ENCODE data around the gene ZNF555.
"Not testable (repeated sequence)": the region's sequence is repeated elsewhere in the genome, so short reads cannot be mapped to it uniquely, and the experiment has no call there.

The ZNF555 gene

GRCh38 chr19:2872175-2872574 lies 30.9 kb downstream of the ZNF555 start:
- not testable (repeated sequence) for DNase-seq

- no peak for DNase-seq
Measured at GRCh38 chr19:2877398-2878331, 36.4 kb downstream of the ZNF555 start.

DNA sequence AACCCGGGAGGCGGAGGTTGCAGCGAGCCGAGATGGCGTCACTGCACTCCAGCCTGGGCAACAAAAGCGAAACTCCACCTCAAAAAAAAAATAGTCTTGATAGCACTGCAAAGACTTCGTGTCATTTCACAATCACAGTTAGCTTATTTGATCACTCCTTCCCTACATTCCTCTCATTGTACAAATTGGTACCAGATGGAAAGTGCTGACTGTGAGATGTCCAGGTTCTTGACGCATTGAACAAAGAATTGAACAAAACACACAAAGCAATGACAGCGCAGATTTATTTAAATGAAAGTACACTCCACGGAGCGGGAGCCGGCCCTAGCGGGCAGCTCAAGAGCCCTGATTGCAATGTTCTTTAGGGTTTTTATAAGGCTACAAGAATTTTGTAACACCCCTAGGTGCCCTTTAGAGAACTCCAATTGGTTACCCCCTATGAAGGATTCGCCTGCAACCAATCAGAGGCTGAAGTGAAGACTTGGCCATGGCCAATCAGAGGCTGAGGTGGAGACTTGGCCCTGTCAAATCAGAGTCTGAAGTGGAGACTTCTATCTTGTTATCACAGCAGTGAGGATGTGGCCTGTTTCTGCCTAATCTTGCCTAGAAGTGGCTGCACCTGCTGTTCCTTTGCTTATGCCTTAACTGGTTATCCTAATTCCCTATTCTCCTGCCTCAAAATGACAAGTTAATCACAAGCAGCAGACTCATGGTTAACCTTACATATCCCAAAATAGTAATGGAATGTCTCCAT lies 42.6 kb downstream of the ZNF555 start:
- no peak for DNase-seq

DNA sequence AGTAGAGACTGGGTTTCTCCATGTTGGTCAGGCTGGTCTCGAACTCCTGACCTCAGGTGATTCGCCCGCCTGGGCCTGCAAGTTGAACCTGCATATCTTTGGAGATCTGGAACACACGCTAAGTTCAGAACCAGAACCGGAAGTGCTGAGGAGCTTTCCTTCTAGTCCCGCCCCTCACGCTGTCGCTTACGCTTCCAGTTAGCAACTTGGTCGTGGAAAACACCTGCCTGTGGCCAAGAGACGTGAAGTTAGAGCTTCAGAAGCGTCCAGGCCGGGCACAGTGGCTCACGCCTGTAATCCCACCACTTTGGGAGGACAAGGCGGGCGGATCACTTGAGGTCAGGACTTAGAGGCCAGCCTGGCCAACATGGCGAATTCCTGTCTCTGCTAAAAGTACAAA lies 44.5 kb downstream of the ZNF555 start:
- DNase-seq: no peak

- DNase-seq: peak; percentile 82
Measured at GRCh38 chr19:2887391-2887914, 46.2 kb downstream of the ZNF555 start.

GRCh38 chr19:2888731-2889224 lies 47.5 kb downstream of the ZNF555 start:
- no peak for DNase-seq

DNA sequence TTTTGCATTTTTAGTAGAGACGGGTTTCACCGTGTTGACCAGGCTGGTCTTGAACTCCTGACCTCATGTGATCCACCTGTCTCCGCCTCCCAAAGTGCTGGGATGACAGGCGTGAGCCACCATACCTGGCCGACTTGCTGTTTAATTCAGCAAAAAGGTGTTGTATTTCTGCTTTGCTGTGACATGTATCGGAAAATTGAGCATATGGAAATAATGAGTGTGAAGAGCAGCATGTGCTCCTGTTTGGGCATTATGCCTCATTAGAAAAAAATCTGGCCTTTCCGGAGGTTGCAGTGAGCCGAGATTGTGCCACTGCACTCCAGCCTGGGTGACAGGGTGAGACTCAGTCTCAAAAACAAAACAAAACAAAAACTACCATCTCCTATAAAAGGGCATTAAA lies 49.3 kb downstream of the ZNF555 start:
- DNase-seq: not testable (repeated sequence)

- DNase-seq: no peak
Measured at GRCh38 chr19:2896694-2897093, 55.4 kb downstream of the ZNF555 start.

GRCh38 chr19:2900296-2901252 lies 59.3 kb downstream of the ZNF555 start, which contains the start of gene ZNF57:
ZNF57 (plus strand) TSS chr19:2900928; CDS start chr19:2901046, 118 bp downstream.
- peak; percentile 91 for DNase-seq

- DNase-seq: no peak
Measured at GRCh38 chr19:2902590-2903218, 61.4 kb downstream of the ZNF555 start.

GRCh38 chr19:2903326-2903725 lies 62.1 kb downstream of the ZNF555 start:
- not testable (repeated sequence) for DNase-seq

DNA sequence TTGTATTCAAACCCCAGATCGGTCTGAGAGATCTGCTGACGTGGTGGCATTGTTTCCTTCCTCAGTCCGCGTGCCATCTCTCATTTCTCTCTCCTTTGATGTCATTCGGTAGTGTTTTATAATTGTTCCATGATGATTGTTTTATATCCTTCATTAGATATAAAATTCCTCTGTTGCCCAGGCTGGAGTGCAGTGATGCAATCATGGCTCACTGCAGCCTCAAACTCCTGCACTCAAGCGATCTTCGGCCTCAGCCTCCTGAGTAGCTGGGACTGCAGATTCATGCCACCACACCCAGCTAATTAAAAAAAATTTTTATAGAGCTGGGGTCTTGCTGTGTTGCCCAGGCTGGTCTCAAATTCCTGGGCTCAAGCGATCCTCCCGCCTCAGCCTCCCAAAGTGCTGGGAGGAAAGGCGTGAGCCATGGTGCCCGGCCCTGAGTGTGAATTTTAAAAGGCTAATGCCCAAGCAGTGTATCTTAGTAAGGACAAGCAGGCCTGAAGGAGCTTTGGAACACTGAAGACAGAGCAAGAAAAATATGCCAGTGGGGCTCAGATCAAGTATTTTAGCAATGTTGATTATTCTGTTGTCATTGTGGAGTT lies 64.7 kb downstream of the ZNF555 start:
- no peak for DNase-seq

GRCh38 chr19:2906631-2907195 lies 65.4 kb downstream of the ZNF555 start:
- DNase-seq: no peak

All from NCI-H510A treated with DMSO at 0.1 percent for 48 hours (cell line).